IPS-NIHi7 (cell line): ENCODE results near the gene SORCS1.

Experiments used
- DNase-seq: peaks from one replicate; pipeline ENCODE4 v3.0.0; 2012; ENCODE audit warnings: mixed read lengths; ENCODE audit errors: extremely low spot score

The SORCS1 gene

GRCh38 chr10:106593876-106594275 lies 570.6 kb downstream of the SORCS1 start:
- no peak for DNase-seq

DNA sequence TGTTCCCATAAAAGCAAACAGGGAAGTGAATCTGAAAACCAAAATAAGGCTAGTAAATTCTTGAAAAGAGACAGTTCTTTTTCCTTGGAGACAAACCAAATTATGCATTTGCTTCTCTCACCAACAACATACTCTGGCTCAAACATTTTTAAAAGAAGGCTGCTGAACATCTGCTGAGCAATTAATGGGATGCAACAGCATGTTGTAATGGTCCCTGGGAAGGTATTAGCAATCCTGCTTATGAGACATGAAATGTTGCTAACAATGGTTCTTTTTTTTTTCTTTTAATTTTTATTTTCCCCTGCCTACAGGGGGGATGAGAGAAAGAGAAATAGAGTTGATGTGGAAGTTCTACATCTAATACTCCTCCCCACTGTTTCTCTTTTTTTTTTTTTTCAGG lies 572.1 kb downstream of the SORCS1 start:
- DNase-seq = no peak

DNA sequence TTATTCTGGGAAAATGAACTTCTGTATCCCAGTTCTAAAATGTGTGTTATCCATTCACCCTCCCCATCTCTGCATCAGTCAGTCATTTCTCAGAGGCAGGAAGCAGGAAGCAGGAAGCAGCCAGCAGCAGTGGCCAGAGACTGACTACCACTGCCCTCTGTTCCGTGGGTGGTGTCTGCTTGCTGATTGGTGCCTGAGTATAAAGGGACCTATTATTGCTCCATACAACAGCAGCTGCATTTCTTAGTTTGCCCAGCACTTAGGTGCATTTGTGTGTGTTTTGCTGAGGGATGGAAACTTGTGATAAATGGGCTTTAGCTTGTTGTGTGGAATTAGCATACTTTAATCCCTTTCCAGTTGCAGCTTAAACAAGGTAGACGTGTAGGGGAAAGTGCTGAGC lies 582.2 kb downstream of the SORCS1 start:
- peak; percentile 20 for DNase-seq

- DNase-seq = no peak
These were observed 586.8 kb downstream of the SORCS1 start for GRCh38 chr10:106577756-106578155.

DNA sequence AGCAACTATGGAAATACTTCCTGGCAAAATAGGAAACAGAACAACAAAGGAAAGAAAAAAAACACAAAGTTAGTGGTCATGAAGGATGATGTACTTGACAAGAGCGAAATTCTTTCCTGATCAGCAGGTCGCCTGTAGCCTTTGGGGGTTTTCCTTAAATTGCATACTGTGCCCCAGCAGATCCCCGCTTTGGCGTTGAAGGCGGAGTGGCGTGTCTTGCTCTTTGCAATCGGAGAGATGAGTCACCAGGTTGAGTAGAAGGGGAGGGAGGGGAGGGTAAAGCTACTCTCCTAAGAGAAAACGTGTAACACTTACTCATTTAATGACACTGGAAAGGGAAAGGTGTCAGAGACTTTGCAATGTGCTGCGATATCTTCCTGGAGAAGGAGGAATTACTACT lies 587.2 kb downstream of the SORCS1 start:
- peak; percentile 71 for DNase-seq

GRCh38 chr10:106576534-106576933 lies 588.0 kb downstream of the SORCS1 start:
- DNase-seq = no peak

DNA sequence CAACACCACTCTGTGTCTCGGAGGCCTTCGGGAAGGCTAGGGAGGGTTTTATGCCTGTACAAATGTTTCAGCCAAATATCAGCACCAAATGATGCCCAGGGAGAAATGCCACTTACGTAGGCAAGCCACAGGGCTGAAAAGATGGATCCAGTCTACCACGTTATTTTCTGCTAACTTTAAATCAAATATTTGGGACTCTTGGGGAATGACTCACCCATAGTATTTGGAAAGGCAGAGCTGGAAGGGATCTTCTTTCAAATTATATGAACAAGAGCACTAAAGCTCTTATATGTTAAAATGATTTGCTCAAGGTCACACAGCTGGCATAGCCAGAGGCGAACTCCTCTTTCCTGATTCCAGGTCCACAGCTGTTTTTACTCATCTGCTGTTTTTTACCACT lies 591.4 kb downstream of the SORCS1 start:
- DNase-seq = no peak

DNA sequence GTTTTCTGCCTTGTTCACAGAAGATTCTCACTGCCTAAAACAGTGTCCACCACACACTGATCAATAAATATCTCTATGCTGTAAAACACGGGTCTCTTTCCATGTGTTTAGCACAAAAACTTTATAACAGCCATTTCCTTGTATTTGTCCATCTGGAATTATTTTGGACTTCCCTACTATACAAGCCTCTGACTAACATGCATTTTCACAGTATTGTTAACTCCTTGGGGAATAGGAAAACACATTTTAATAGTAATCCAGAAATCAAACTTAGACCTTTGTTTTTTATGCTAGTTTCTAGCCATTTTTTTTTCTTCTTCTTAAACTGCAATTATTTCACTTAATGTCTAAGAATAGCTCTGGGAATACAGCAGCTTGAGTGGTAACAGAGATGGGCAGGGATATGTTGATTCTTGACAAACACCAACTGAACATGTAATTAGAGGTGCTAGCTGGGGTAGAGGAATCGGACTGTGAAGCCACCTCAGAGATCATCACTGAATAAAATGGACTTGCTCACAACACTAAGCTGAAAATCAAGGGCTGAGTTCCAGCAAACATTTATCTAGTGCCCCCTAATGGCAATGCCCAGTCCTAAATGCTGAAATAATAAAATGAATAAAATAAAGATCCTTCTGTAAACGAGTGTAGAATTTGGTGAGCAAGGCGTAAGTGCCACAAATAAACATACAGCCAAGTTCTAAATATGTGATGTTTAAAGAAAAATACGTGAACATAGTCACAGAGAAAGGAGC lies 593.1 kb downstream of the SORCS1 start:
- DNase-seq = peak; percentile 39

DNA sequence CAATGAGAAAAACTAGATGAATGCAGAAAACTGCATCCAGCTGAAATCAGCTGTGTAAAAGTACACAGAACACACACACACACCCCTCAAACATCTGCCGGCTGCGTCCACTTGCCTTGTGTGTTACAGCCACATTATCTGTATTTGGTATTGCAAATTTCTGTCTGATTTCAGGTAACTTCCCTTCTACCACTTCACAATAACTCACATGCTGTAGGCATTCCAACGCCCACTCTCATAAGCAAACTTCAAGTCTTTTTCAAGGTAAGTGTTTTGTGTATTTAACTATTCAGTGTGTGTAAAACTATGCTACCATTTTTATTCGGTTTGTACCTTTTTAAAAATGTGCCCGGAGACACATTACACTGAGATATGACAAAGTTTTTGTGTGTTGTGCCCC lies 594.2 kb downstream of the SORCS1 start:
- no peak for DNase-seq

DNA sequence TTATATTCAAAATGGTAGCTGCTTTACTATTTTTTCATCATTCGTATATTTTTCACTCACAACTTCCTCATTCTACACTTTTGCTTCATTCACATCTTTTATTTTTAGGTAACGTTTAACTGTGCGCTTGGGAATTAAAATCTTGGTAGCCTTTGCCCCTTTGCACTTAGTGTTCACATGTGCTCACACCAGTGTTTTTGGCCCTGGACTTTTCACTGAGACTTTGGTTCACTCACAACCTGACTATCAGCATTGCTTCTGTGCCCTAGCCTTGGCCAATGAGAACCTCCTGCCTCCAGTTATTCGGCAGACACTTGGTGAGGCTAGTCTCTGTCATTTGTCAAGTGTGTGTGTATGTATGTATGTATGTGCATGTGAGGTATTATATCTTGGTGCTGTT lies 596.9 kb downstream of the SORCS1 start:
- DNase-seq = no peak

- DNase-seq = no peak
These were observed 597.6 kb downstream of the SORCS1 start for GRCh38 chr10:106566873-106567272.

GRCh38 chr10:106565546-106565945 lies 599.0 kb downstream of the SORCS1 start:
- no peak for DNase-seq

DNA sequence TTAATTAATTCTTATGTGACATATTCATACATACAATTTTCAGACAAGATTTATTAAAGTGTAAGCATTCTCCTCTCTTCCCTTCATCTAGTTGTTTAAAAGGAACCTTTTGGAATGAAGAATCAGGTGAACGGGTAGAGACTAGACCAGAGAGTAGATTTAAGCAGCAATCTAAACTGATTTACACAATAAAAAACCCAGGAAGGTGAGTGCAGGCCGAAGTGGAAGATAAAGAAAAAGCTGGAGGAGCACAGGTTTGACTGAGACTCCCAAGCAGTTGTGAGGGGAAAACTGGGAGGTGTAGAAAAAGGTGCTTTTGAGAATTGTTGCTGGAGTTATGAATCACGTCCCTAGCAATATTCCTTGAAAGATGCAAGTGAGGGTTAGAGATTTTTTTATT lies 601.1 kb downstream of the SORCS1 start:
- DNase-seq = no peak

DNA sequence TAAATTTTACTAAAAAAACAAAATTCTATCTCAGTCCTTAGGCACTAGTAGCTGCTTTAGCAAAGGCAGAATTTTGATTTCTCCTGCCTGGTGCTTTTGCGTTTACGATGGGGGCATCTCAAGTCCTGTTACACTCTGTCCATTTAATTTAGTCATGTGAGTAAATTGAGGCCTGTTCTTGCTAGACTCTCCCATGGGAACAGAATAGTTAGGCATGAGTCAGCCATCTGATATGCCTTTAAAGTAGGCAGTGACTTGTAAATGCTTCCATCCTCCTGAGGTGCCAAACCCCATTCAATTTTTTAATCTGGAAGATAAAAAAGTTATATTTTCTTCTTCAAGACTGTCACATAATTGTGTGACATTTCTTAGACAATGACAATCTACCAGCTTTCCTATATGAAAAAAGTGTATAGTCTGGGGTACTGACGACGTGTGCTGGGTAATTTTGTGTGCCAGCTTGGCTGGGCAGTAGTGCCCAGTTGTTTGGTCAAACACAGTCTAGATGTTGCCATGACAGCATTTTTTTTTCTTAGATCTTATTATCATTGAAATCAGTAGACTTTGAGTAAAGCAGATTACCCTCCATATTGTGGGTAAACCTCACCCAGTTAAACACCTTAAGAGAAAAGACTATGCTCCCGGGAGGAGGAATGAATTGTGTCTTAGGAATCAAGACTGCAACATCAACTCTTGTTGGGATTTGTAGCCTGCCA lies 603.4 kb downstream of the SORCS1 start:
- no peak for DNase-seq

- no peak for DNase-seq
These were observed 605.1 kb downstream of the SORCS1 start for GRCh38 chr10:106559442-106559841.

GRCh38 chr10:106557951-106558733 lies 606.4 kb downstream of the SORCS1 start:
- DNase-seq = no peak

GRCh38 chr10:106557053-106557452 lies 607.5 kb downstream of the SORCS1 start:
- no peak for DNase-seq

- peak; percentile 35 for DNase-seq
These were observed 608.9 kb downstream of the SORCS1 start for GRCh38 chr10:106555599-106555998.

DNA sequence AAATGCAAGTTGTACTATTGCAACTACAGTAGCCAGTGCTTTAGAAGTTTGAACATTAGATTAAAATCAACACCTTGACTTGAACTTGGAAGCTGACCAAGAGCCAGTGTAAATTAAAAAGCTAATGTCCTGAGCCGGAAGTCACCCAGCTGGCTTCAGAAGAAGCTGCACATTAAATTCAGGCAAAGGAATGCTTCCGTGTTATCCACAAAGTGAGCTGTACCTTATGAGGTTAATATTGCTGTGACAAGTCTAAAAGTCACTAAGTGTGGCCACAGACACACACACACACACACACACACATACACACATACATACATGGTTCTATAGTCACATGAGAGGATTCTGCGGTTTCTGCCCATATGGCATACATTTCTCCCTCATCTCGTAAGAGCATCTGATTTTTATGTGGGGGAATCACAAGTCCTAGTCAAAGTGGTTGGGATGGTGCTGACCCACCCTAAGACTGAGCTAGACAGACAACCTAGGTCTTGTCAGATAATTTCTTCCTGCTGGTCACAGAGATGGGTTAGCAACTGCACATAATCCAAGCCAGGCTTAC lies 612.9 kb downstream of the SORCS1 start:
- DNase-seq = no peak

GRCh38 chr10:106548832-106549231 lies 615.7 kb downstream of the SORCS1 start:
- DNase-seq = no peak

DNA sequence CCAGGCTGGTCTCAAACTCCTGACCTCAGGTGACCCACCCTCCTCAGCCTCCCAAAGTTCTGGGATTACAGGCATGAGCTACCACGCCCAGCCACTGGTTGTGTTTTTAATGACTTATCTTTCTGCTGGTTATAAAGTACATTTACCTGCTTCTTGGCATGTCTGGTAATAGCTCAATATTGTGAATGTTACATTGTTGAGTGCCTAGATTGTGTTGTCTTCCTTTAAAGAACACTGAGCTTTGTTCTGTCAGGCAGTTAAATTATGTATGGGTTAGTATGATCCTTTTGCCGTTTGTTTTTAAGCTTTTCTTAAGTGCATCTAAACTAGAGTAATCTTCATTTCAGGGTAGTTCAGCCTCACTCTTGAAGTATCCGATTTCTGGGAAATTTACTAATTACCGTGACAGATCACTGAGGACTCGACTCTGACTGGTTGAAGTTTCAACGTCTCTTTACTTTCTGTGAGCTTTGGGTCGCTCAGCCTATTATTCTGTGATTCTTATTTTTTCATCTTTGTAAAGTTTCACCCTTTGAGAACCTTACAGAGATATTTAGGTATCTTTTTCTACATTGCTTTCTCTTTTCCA lies 617.4 kb downstream of the SORCS1 start:
- DNase-seq = no peak

- no peak for DNase-seq
These were observed 622.0 kb downstream of the SORCS1 start for GRCh38 chr10:106542461-106542860.
